ENCODE results near the gene PLCG1.
A peak's percentile ranks its signal among the peaks of the same experiment; 100 is the strongest.

The PLCG1 gene

GRCh38 chr20:41167481-41168253 lies 30.3 kb downstream of the PLCG1 start:
- WGBS, 2 experiments, result 92 to 95% methylated on average over 11 of the region's 11 CpGs
- Histone ChIP-seq H3K9me3 (ENCODE audit: control insufficient read depth, low read length) (no peaks in the 10 kb centered on the region), H3K4me3 (ENCODE audit: insufficient read depth, low read depth, low read length) (no peak overlapping the region), H3K36me3 (ENCODE audit: control insufficient read depth, insufficient read depth, low read length) (peaks cover 85% of the 10 kb centered on the region), H3K27ac (ENCODE audit: insufficient read depth, low read depth, low read length, poor library complexity, severe bottlenecking) (no peak overlapping the region), H3K4me1 (ENCODE audit: control insufficient read depth, insufficient read depth, low read length) (no peaks in the 10 kb centered on the region), H3K27me3 (ENCODE audit: control insufficient read depth, insufficient read depth, low read length, poor library complexity, severe bottlenecking) (no peaks in the 10 kb centered on the region)

DNA sequence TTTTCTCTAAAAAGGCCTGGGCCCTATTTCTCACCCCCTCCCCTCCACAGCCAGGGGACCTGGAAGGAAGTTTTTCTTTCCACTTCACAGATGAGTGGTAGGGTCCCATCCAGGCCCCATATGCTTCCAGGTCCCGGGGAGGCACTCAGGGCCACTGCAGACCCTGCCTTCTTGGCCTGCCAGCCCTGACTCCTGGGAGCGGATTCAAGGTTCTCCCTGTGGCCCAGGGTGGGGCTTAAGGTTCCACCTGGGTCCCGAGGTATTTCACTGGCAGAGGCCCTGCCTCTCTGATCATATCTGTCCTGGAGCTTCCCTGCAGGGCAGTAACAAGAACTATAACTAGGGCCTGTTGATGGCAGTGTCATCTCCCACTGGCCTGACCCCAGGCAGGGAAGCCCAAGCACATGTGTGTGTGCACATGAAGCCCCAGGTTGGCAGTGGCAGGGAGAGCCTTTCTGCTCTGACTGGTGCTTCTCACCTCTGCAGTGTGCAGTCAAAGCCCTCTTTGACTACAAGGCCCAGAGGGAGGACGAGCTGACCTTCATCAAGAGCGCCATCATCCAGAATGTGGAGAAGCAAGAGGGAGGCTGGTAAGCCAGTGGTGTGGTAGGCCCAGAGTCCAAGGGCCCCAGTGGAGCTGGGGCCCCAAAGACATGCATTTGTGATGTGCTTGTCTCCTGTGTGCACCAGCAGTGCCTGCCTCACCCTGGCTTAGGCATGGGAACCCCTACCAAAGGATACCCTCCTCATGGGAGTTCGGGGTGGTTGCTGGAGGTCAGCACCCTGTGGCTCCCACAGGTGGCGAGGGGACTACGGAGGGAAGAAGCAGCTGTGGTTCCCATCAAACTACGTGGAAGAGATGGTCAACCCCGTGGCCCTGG lies 31.2 kb downstream of the PLCG1 start:
- Histone ChIP-seq H3K27me3 (ENCODE audit: control insufficient read depth, insufficient read depth, low read length, poor library complexity, severe bottlenecking) (no peaks in the 10 kb centered on the region), H3K4me1 (ENCODE audit: control insufficient read depth, insufficient read depth, low read length) (peaks cover under 1% of the 10 kb centered on the region), H3K4me3 (ENCODE audit: insufficient read depth, low read depth, low read length) (no peak overlapping the region), H3K36me3 (ENCODE audit: control insufficient read depth, insufficient read depth, low read length) (peaks cover 82% of the 10 kb centered on the region), H3K27ac (ENCODE audit: insufficient read depth, low read depth, low read length, poor library complexity, severe bottlenecking) (no peak overlapping the region), H3K9me3 (ENCODE audit: control insufficient read depth, low read length) (no peaks in the 10 kb centered on the region)
- 96% methylated on average over 10 of the region's 10 CpGs for WGBS, 2 experiments

DNA sequence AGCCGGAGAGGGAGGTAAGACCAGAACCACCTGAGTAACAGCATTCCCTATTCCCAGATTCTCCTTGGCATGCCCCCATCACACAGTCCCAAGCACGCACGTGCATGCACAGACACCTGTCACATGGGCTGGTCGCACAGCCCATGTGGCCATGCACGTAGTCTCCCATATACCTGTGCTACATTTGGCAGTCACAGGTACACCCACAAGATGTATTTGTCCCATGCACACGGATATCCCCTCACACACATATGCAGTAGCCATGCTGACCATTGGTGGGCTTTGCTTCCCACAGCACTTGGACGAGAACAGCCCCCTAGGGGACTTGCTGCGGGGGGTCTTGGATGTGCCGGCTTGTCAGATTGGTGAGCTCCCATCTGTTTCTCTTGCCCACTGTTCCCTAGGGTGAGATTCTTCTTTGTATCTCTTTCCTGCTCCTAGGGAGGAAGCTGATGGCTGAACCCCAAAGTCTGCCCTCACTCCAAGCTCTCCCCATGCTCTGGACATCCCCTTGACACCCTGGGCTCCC lies 31.9 kb downstream of the PLCG1 start:
- Histone ChIP-seq H3K4me1 (ENCODE audit: control insufficient read depth, insufficient read depth, low read length) (peaks cover 7% of the 10 kb centered on the region), H3K27ac (ENCODE audit: insufficient read depth, low read depth, low read length, poor library complexity, severe bottlenecking) (no peak overlapping the region), H3K36me3 (ENCODE audit: control insufficient read depth, insufficient read depth, low read length) (peaks cover 81% of the 10 kb centered on the region), H3K4me3 (ENCODE audit: insufficient read depth, low read depth, low read length) (no peak overlapping the region), H3K27me3 (ENCODE audit: control insufficient read depth, insufficient read depth, low read length, poor library complexity, severe bottlenecking) (no peaks in the 10 kb centered on the region), H3K9me3 (ENCODE audit: control insufficient read depth, low read length) (no peaks in the 10 kb centered on the region)
- WGBS, 2 experiments, result 90 to 92% methylated on average over 9 of the region's 9 CpGs

- no peak overlapping the region for H3K4me3 ChIP-seq (ENCODE audit: insufficient read depth, low read depth, low read length)
- H3K9me3 ChIP-seq (ENCODE audit: control insufficient read depth, low read length), result no peaks in the 10 kb centered on the region
- H3K27ac ChIP-seq (ENCODE audit: insufficient read depth, low read depth, low read length, poor library complexity, severe bottlenecking), result no peak overlapping the region
- H3K4me1 ChIP-seq (ENCODE audit: control insufficient read depth, insufficient read depth, low read length), result peaks cover 9% of the 10 kb centered on the region
- H3K27me3 ChIP-seq (ENCODE audit: control insufficient read depth, insufficient read depth, low read length, poor library complexity, severe bottlenecking), result no peaks in the 10 kb centered on the region
- WGBS, 2 experiments, result 95 to 96% methylated on average over 14 of the region's 14 CpGs
- peaks cover 74% of the 10 kb centered on the region for H3K36me3 ChIP-seq (ENCODE audit: control insufficient read depth, insufficient read depth, low read length)
These were observed 32.5 kb downstream of the PLCG1 start for GRCh38 chr20:41169791-41170351.

DNA sequence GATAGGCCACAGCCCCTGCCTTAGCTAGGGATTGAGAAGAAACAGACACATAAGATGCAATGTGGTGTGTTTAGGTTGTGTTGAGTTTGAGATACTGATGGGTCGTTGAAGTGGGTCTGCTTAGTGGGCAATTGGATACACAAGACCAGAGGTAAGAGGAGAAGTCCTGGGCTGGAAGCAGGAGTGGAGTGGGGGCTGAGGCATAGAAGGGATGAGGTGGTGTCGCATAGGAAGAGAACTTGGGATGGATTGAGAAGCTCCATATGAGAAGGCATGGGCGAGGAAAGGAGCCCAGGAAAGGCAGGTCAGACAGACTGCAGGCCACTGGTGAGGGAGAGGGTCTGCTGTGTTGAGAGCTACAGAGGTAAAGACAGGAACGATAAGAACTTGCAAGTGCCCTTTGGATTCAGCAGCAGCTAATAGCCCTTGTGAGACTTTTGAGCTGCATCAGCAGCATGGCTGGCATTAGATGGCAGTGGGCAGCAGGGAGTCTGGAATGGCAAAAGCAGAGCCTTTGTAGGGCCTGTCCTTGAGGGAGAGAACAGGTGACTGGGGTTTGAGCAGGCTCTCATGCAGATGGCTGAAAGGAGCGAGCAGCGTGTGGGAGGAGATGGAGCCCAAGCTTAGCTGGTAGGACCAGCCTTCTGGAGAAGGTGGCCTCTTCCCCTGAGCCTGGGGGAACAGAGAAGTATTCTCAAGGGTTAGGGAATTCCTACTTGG lies 33.2 kb downstream of the PLCG1 start:
- Histone ChIP-seq H3K27me3 (ENCODE audit: control insufficient read depth, insufficient read depth, low read length, poor library complexity, severe bottlenecking) (no peaks in the 10 kb centered on the region), H3K27ac (ENCODE audit: insufficient read depth, low read depth, low read length, poor library complexity, severe bottlenecking) (no peak overlapping the region), H3K9me3 (ENCODE audit: control insufficient read depth, low read length) (no peaks in the 10 kb centered on the region), H3K4me3 (ENCODE audit: insufficient read depth, low read depth, low read length) (no peak overlapping the region), H3K4me1 (ENCODE audit: control insufficient read depth, insufficient read depth, low read length) (peaks cover 14% of the 10 kb centered on the region), H3K36me3 (ENCODE audit: control insufficient read depth, insufficient read depth, low read length) (peaks cover 71% of the 10 kb centered on the region)
- 95 to 97% methylated on average over 6 of the region's 6 CpGs for WGBS, 2 experiments

GRCh38 chr20:41171736-41172295 lies 34.5 kb downstream of the PLCG1 start:
- peaks cover 69% of the 10 kb centered on the region for H3K36me3 ChIP-seq (ENCODE audit: control insufficient read depth, insufficient read depth, low read length)
- 94 to 96% methylated on average over 3 of the region's 3 CpGs for WGBS, 2 experiments
- H3K4me3 ChIP-seq (ENCODE audit: insufficient read depth, low read depth, low read length), result no peak overlapping the region
- peaks cover 14% of the 10 kb centered on the region for H3K4me1 ChIP-seq (ENCODE audit: control insufficient read depth, insufficient read depth, low read length)
- H3K27me3 ChIP-seq (ENCODE audit: control insufficient read depth, insufficient read depth, low read length, poor library complexity, severe bottlenecking), result no peaks in the 10 kb centered on the region
- H3K9me3 ChIP-seq (ENCODE audit: control insufficient read depth, low read length), result no peaks in the 10 kb centered on the region
- no peak overlapping the region for H3K27ac ChIP-seq (ENCODE audit: insufficient read depth, low read depth, low read length, poor library complexity, severe bottlenecking)

- H3K27me3 ChIP-seq (ENCODE audit: control insufficient read depth, insufficient read depth, low read length, poor library complexity, severe bottlenecking), result no peaks in the 10 kb centered on the region
- 93% methylated on average over 18 of the region's 18 CpGs for WGBS, 2 experiments
- H3K9me3 ChIP-seq (ENCODE audit: control insufficient read depth, low read length), result no peaks in the 10 kb centered on the region
- H3K27ac ChIP-seq (ENCODE audit: insufficient read depth, low read depth, low read length, poor library complexity, severe bottlenecking), result peak overlapping the region; percentile 16
- no peak overlapping the region for H3K4me3 ChIP-seq (ENCODE audit: insufficient read depth, low read depth, low read length)
- peaks cover 14% of the 10 kb centered on the region for H3K4me1 ChIP-seq (ENCODE audit: control insufficient read depth, insufficient read depth, low read length)
- peaks cover 65% of the 10 kb centered on the region for H3K36me3 ChIP-seq (ENCODE audit: control insufficient read depth, insufficient read depth, low read length)
These were observed 35.2 kb downstream of the PLCG1 start for GRCh38 chr20:41172296-41173140.

GRCh38 chr20:41173161-41173721 lies 35.9 kb downstream of the PLCG1 start:
- H3K27ac ChIP-seq (ENCODE audit: insufficient read depth, low read depth, low read length, poor library complexity, severe bottlenecking), result no peak overlapping the region
- H3K27me3 ChIP-seq (ENCODE audit: control insufficient read depth, insufficient read depth, low read length, poor library complexity, severe bottlenecking), result no peaks in the 10 kb centered on the region
- no peaks in the 10 kb centered on the region for H3K9me3 ChIP-seq (ENCODE audit: control insufficient read depth, low read length)
- H3K4me1 ChIP-seq (ENCODE audit: control insufficient read depth, insufficient read depth, low read length), result peaks cover 14% of the 10 kb centered on the region
- H3K36me3 ChIP-seq (ENCODE audit: control insufficient read depth, insufficient read depth, low read length), result peaks cover 60% of the 10 kb centered on the region
- no peak overlapping the region for H3K4me3 ChIP-seq (ENCODE audit: insufficient read depth, low read depth, low read length)
- 31 to 34% methylated on average over 9 of the region's 9 CpGs for WGBS, 2 experiments

All from ectodermal cell (in vitro differentiated cells).